ENCODE measurements around the gene AGAP1.

- no peak for TF ChIP-seq CTCF (IDR thresholded peaks at IDR 0.05; ENCODE audit: low read depth, low read length, missing input control)
- no peak for TF ChIP-seq YY1 (IDR thresholded peaks at IDR 0.05)
- TF ChIP-seq ATF3 (IDR thresholded peaks at IDR 0.05) = no peak
- TF ChIP-seq EGR1 (IDR thresholded peaks at IDR 0.05; ENCODE audit: low read depth in 2 of 2) = no peak
- no peak for TF ChIP-seq TAF1 (conservative IDR thresholded peaks at IDR 0.05)
- no peak for TF ChIP-seq HNF4A (conservative IDR thresholded peaks at IDR 0.05)
Measured at GRCh38 chr2:235852526-235852920, 358.7 kb downstream of the AGAP1 start.

Measured in liver (tissue), 3 donors.